T-helper 2 cell (primary cell): ENCODE data around the gene IGF1.

Source experiments
- DNase-seq, 5 experiments: peaks; one replicate each; pipeline versions ENCODE4 v3.0.0 to v3.0.0-alpha.2; 2012 to 2022
- total RNA-seq, 2 donors: gene quantifications; one replicate each; lab custom pipeline; 2026; lab: John Stamatoyannopoulos, UW

The IGF1 gene
- 0 reads per million in 2 donors for total RNA-seq

GRCh38 chr12:102480406-102480805, at the start of gene IGF1:
Gene IGF1 (minus strand): TSS chr12:102480563. CDS start chr12:102480381, 182 bp downstream.
- DNase-seq = peak in 1 of 5 experiments; percentile 43

- no peak for DNase-seq
Observed at GRCh38 chr12:102528111-102528510, 47.7 kb upstream of the IGF1 start.

- no peak for DNase-seq
Observed at GRCh38 chr12:102527171-102527720, 46.9 kb upstream of the IGF1 start.

- DNase-seq = no peak
Observed at GRCh38 chr12:102526656-102527055, 46.3 kb upstream of the IGF1 start.

GRCh38 chr12:102522768-102523167, 42.4 kb upstream of the IGF1 start:
- DNase-seq = no peak

GRCh38 chr12:102521662-102522277, 41.4 kb upstream of the IGF1 start:
- no peak for DNase-seq

GRCh38 chr12:102518871-102519270, 38.5 kb upstream of the IGF1 start:
- no peak for DNase-seq

- DNase-seq = no peak
Observed at GRCh38 chr12:102514696-102515095, 34.3 kb upstream of the IGF1 start.

GRCh38 chr12:102513739-102514138, 33.4 kb upstream of the IGF1 start:
- DNase-seq = no peak

- DNase-seq = no peak
Observed at GRCh38 chr12:102513272-102513671, 32.9 kb upstream of the IGF1 start.

GRCh38 chr12:102512523-102512922, 32.2 kb upstream of the IGF1 start:
- DNase-seq = no peak

- DNase-seq = no peak
Observed at GRCh38 chr12:102511575-102511974, 31.2 kb upstream of the IGF1 start.

GRCh38 chr12:102510463-102510862, 30.1 kb upstream of the IGF1 start:
- no peak for DNase-seq

- DNase-seq = no peak
Observed at GRCh38 chr12:102510031-102510430, 29.7 kb upstream of the IGF1 start.

- no peak for DNase-seq
Observed at GRCh38 chr12:102509123-102509626, 28.8 kb upstream of the IGF1 start.

GRCh38 chr12:102508052-102508451, 27.7 kb upstream of the IGF1 start:
- DNase-seq = no peak

- no peak for DNase-seq
Observed at GRCh38 chr12:102507301-102507700, 26.9 kb upstream of the IGF1 start.

- no peak for DNase-seq
Observed at GRCh38 chr12:102504871-102505270, 24.5 kb upstream of the IGF1 start.

GRCh38 chr12:102504280-102504679, 23.9 kb upstream of the IGF1 start:
- no peak for DNase-seq

- DNase-seq = no peak
Observed at GRCh38 chr12:102503831-102504230, 23.5 kb upstream of the IGF1 start.

GRCh38 chr12:102503056-102503681, 22.8 kb upstream of the IGF1 start:
- no peak for DNase-seq

GRCh38 chr12:102501773-102502172, 21.4 kb upstream of the IGF1 start:
- DNase-seq = no peak

GRCh38 chr12:102498471-102498870, 18.1 kb upstream of the IGF1 start:
- DNase-seq = no peak

- no peak for DNase-seq
Observed at GRCh38 chr12:102497743-102498142, 17.4 kb upstream of the IGF1 start.
